Bone marrow (tissue), 2 donors: ENCODE measurements around the gene RASSF5.
"Not testable (repeated sequence)": the region's sequence is repeated elsewhere in the genome, so short reads cannot be mapped to it uniquely, and the experiment has no call there.

Experiments
- DNase-seq, 2 donors: peaks; one replicate each; lab custom pipeline; 2025; lab: John Stamatoyannopoulos, UW

The RASSF5 gene

GRCh38 chr1:206477110-206477509, 30.2 kb upstream of the RASSF5 start:
- no peak for DNase-seq

- no peak for DNase-seq
Observed at GRCh38 chr1:206477581-206478380, 29.6 kb upstream of the RASSF5 start.

- DNase-seq = no peak
Observed at GRCh38 chr1:206478746-206479145, 28.6 kb upstream of the RASSF5 start.

- peak; percentile 26 to 43 for DNase-seq
Observed at GRCh38 chr1:206479183-206480125, 27.9 kb upstream of the RASSF5 start.

GRCh38 chr1:206480211-206480610, 27.1 kb upstream of the RASSF5 start:
- no peak for DNase-seq

GRCh38 chr1:206482611-206483010, 24.7 kb upstream of the RASSF5 start:
- no peak for DNase-seq

GRCh38 chr1:206483864-206484263, 23.5 kb upstream of the RASSF5 start:
- DNase-seq = not testable (repeated sequence)

GRCh38 chr1:206484901-206485300, 22.4 kb upstream of the RASSF5 start:
- no peak for DNase-seq

GRCh38 chr1:206486995-206487788, 20.1 kb upstream of the RASSF5 start:
- DNase-seq = no peak

- DNase-seq = no peak
Observed at GRCh38 chr1:206487970-206488369, 19.4 kb upstream of the RASSF5 start.

- DNase-seq = no peak
Observed at GRCh38 chr1:206488466-206488865, 18.9 kb upstream of the RASSF5 start.

GRCh38 chr1:206489980-206490770, 17.2 kb upstream of the RASSF5 start:
- peak; percentile 25 to 29 for DNase-seq

GRCh38 chr1:206490771-206491405, 16.4 kb upstream of the RASSF5 start:
- DNase-seq = no peak

- DNase-seq = no peak
Observed at GRCh38 chr1:206491616-206492015, 15.7 kb upstream of the RASSF5 start.

GRCh38 chr1:206492589-206492988, 14.7 kb upstream of the RASSF5 start:
- DNase-seq = no peak

- DNase-seq = no peak
Observed at GRCh38 chr1:206493279-206493678, 14.1 kb upstream of the RASSF5 start.

GRCh38 chr1:206495011-206495461, 12.3 kb upstream of the RASSF5 start:
- DNase-seq = no peak

GRCh38 chr1:206495493-206496046, 11.8 kb upstream of the RASSF5 start:
- DNase-seq = no peak

GRCh38 chr1:206496131-206496793, 11.1 kb upstream of the RASSF5 start:
- DNase-seq = no peak

- DNase-seq = no peak
Observed at GRCh38 chr1:206497363-206497762, 10.0 kb upstream of the RASSF5 start.
